Upper lobe of left lung (tissue), 6 donors: ENCODE results near the gene TCERG1L. TPM values are rescaled to one million over a fixed set of nuclear protein-coding genes. Genes with fewer than 3 reads are reported as not detected.

Source experiments
- ATAC-seq, 2 donors: fragments of 200-7000 bp; cut with Tn5 transposase; one replicate each; pipeline ENCODE4 v1.9.1; 2022; ENCODE audit warnings: mild to moderate bottlenecking in 2 of 2, moderate library complexity in 2 of 2; ENCODE audit not compliant: low FRiP score in 2 of 2
- DNase-seq, 2 donors: peaks; one replicate each; pipeline ENCODE4 v3.0.0-alpha.2; 2019 to 2020
- H3K27ac ChIP-seq, 4 donors: fragments of 200-600 bp; sonication (generic); one replicate each; pipeline ENCODE4 v1.5.1; 2016 to 2019
- H3K27me3 ChIP-seq, 4 donors: fragments of 200-600 bp; sonication (generic); one replicate each; pipeline ENCODE4 v1.5.1; 2017 to 2019
- H3K36me3 ChIP-seq, 4 donors: fragments of 200-600 bp; sonication (generic); one replicate each; pipeline ENCODE4 v1.5.1; 2016 to 2019
- H3K4me1 ChIP-seq, 4 donors: fragments of 200-600 bp; sonication (generic); one replicate each; pipeline ENCODE4 v1.5.1; 2018 to 2019
- H3K4me3 ChIP-seq, 4 donors: fragments of 200-600 bp; sonication (generic); one replicate each; pipeline ENCODE4 v1.5.1; 2017 to 2019; ENCODE audit warnings: mild to moderate bottlenecking in 2 of 4, moderate library complexity in 1 of 4
- H3K9me3 ChIP-seq, 4 donors: fragments of 200-600 bp; sonication (generic); one replicate each; pipeline ENCODE4 v1.5.1; 2018 to 2019
- EP300 ChIP-seq, 4 donors: sonication (generic); formaldehyde crosslinking; IDR thresholded peaks; one replicate each; pipeline ENCODE4 v1.5.1; 2017; ENCODE audit warnings: antibody characterized with exemption in 4 of 4, control low read depth in 2 of 4
- POLR2A ChIP-seq, 4 donors: fragments of 450-650 bp; IDR thresholded peaks; one replicate each; pipeline ENCODE4 v1.5.1; 2016 to 2017; ENCODE audit warnings: antibody characterized with exemption in 4 of 4, mild to moderate bottlenecking in 2 of 4
- POLR2AphosphoS5 ChIP-seq, 2 donors: sonication (generic); formaldehyde crosslinking; IDR thresholded peaks; one replicate each; pipeline ENCODE4 v1.5.1; 2017; ENCODE audit warnings: antibody characterized with exemption in 2 of 2
- WGBS, 2 donors: methylation state at CpG; one replicate each; pipeline ENCODE4 v1.1.5; 2017 to 2018; 5-methylcytosine and 5-hydroxymethylcytosine counted together
- total RNA-seq, 6 donors: library from RNA; depleted of rRNA in 4 of 6; stranded (reverse); fragments of >200 nt in 4 of 6; gene quantifications; one replicate each; pipeline versions ENCODE4 v1.1.0 to v1.2.1, GENCODE V29; 2016 to 2021
- TF ChIP-seq, protein P1 (sequence below), 6 experiments: fragments of 450-650 bp in 4 of 6; fragments of 200-600 bp in 2 of 6; sonication (generic) in 2 of 6; IDR thresholded peaks; one replicate each; pipeline ENCODE4 v1.5.1; 2016 to 2019; ENCODE audit warnings: antibody characterized with exemption in 6 of 6
- donor health status: DM: no; HTN: no; CAD: no; lungs with moderate emphysema.
- donor health status: DM: no; HTN: yes; CAD: no; lungs with severe emphysema.

Gene TCERG1L
- total RNA-seq, 6 donors from 2014 or later, result 0.10 TPM; not detected in 5

- Histone ChIP-seq H3K4me1 (no peaks in the 10 kb centered on the region), H3K36me3 (no peaks in the 10 kb centered on the region), H3K9me3 (no peaks in the 10 kb centered on the region), H3K4me3 (no peak overlapping the region), H3K27ac (no peak overlapping the region), H3K27me3 (no peaks in the 10 kb centered on the region)
- TF ChIP-seq POLR2A (IDR thresholded peaks at IDR 0.05) (no peak), POLR2AphosphoS5 (IDR thresholded peaks at IDR 0.05) (no peak), EP300 (IDR thresholded peaks at IDR 0.05) (no peak)
- TF ChIP-seq, protein P1, sequence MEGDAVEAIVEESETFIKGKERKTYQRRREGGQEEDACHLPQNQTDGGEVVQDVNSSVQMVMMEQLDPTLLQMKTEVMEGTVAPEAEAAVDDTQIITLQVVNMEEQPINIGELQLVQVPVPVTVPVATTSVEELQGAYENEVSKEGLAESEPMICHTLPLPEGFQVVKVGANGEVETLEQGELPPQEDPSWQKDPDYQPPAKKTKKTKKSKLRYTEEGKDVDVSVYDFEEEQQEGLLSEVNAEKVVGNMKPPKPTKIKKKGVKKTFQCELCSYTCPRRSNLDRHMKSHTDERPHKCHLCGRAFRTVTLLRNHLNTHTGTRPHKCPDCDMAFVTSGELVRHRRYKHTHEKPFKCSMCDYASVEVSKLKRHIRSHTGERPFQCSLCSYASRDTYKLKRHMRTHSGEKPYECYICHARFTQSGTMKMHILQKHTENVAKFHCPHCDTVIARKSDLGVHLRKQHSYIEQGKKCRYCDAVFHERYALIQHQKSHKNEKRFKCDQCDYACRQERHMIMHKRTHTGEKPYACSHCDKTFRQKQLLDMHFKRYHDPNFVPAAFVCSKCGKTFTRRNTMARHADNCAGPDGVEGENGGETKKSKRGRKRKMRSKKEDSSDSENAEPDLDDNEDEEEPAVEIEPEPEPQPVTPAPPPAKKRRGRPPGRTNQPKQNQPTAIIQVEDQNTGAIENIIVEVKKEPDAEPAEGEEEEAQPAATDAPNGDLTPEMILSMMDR (IDR thresholded peaks at IDR 0.05), result no peak
- DNase-seq (no peak), ATAC-seq (no peak)
- WGBS, 2 donors, result 78 to 83% methylated on average over 8 of the region's 8 CpGs
Measured at GRCh38 chr10:131355056-131355455, 43.5 kb upstream of the TCERG1L start.

GRCh38 chr10:131354380-131354779 is 42.9 kb upstream of the TCERG1L start:
- no peaks in the 10 kb centered on the region for H3K4me1 ChIP-seq
- TF ChIP-seq POLR2AphosphoS5 (IDR thresholded peaks at IDR 0.05), result no peak
- TF ChIP-seq EP300 (IDR thresholded peaks at IDR 0.05), result no peak

GRCh38 chr10:131352765-131353290 is 41.3 kb upstream of the TCERG1L start:
- DNase-seq, result no peak
- WGBS, 2 donors, result 84% methylated on average over 7 of the region's 7 CpGs; no CpG with 5 or more reads in 1 of the 2 donors
- Histone ChIP-seq H3K9me3 (no peaks in the 10 kb centered on the region), H3K4me3 (no peak overlapping the region), H3K27ac (no peak overlapping the region), H3K4me1 (no peaks in the 10 kb centered on the region), H3K27me3 (no peaks in the 10 kb centered on the region), H3K36me3 (no peaks in the 10 kb centered on the region)
- TF ChIP-seq, protein P1 (IDR thresholded peaks at IDR 0.05), result no peak
- ATAC-seq, result peak in 1 of 2 donors; percentile 30

More at GRCh38 chr10:131354380-131354779, 42.9 kb upstream of the TCERG1L start:
- no peak for ATAC-seq
- Histone ChIP-seq H3K27me3 (no peaks in the 10 kb centered on the region), H3K4me3 (no peak overlapping the region), H3K36me3 (no peaks in the 10 kb centered on the region), H3K27ac (no peak overlapping the region), H3K9me3 (no peaks in the 10 kb centered on the region)
- 52 to 59% methylated on average over 9 of the region's 9 CpGs for WGBS, 2 donors
- DNase-seq, result no peak

DNA sequence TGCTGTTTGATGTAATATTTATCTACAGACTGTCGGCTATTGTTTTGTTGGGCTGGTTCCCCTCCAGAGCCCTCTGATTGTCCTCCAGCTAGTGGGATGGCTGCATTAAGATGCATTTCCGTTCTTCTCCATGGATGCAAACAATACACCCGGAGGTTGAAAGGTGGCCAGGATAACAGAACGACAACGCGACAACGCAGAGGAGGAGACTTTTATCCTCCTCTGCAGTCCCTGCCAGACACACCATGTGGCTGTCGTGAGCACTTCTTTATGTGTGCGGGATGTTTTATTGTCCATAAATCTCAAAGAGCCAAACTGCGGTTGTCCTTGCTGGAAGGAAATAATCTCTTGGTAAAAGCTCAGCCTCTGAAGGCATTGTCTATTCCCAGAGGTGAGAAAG is 39.1 kb upstream of the TCERG1L start:
- ATAC-seq (no peak), DNase-seq (no peak)
- Histone ChIP-seq H3K36me3 (no peaks in the 10 kb centered on the region), H3K27ac (no peak overlapping the region), H3K4me1 (no peaks in the 10 kb centered on the region), H3K9me3 (no peaks in the 10 kb centered on the region), H3K27me3 (no peaks in the 10 kb centered on the region), H3K4me3 (no peak overlapping the region)
- WGBS, 2 donors, result 47 to 70% methylated on average over 10 of the region's 10 CpGs
- TF ChIP-seq POLR2AphosphoS5 (IDR thresholded peaks at IDR 0.05) (no peak), EP300 (IDR thresholded peaks at IDR 0.05) (no peak), POLR2A (IDR thresholded peaks at IDR 0.05) (no peak)
- TF ChIP-seq, protein P1 (IDR thresholded peaks at IDR 0.05), result no peak

DNA sequence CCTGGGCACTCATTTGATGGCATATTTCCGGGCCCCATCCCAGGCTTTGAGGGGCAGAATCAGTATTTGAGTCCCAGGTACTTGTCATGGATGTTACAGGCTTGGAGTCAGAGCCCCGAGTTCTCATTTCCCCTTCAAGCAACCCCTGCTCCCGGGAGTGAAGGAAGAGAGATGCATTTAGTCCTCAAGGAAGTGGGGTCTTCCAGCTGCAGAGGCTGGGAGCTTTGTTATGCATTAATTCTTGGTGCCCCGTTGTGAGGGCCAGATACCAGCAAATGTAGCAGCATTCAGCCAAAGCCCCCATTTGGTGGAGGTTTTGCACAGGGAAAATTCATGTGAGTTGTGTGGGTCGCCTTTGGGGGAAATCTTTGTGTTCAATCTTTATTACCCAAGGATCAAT is 38.7 kb upstream of the TCERG1L start:
- 50 to 54% methylated on average over 4 to 5 of the region's 5 CpGs for WGBS, 2 donors

More for the DNA sequence above, 38.7 kb upstream of the TCERG1L start:
- Histone ChIP-seq H3K27me3 (no peaks in the 10 kb centered on the region), H3K4me1 (no peaks in the 10 kb centered on the region), H3K4me3 (no peak overlapping the region), H3K9me3 (no peaks in the 10 kb centered on the region), H3K36me3 (no peaks in the 10 kb centered on the region), H3K27ac (no peak overlapping the region)
- ATAC-seq (no peak), DNase-seq (no peak)
- no peak for TF ChIP-seq EP300 (IDR thresholded peaks at IDR 0.05)
- TF ChIP-seq POLR2A (IDR thresholded peaks at IDR 0.05), result no peak
- TF ChIP-seq, protein P1 (IDR thresholded peaks at IDR 0.05), result no peak
- no peak for TF ChIP-seq POLR2AphosphoS5 (IDR thresholded peaks at IDR 0.05)
